B cell (primary cell): ENCODE results near the gene MYO1H. TPM values are rescaled to one million over a fixed set of nuclear protein-coding genes. Genes with fewer than 3 reads are reported as not detected.

Experiments
- ATAC-seq: fragments of 200-7000 bp; cut with Tn5 transposase; one replicate; pipeline ENCODE4 v1.10.0; 2021; ENCODE audit warnings: low read depth, mild to moderate bottlenecking, moderate number of reproducible peaks, moderate library complexity
- CTCF ChIA-PET: fragments of 350-600 bp; sonication (Branson Sonifier 250); formaldehyde crosslinking; loops from one replicate; lab custom pipeline; 2021; ENCODE audit warnings: antibody characterized with exemption, inconsistent platforms; lab: Charles Lee
- POLR2A ChIA-PET: fragments of 350-600 bp; sonication (Branson Sonifier 250); formaldehyde crosslinking; loops from one replicate; lab custom pipeline; 2021; ENCODE audit warnings: antibody characterized with exemption; lab: Charles Lee
- DNase-seq: peaks from one replicate; pipeline ENCODE4 v3.0.0; 2013
- H2AFZ ChIP-seq: 2 replicates; pipeline ENCODE4 v1.6.1; 2012; ENCODE audit warnings: mild to moderate bottlenecking, low read depth, low read length; ENCODE audit not compliant: insufficient read depth, poor library complexity, severe bottlenecking
- H3K27ac ChIP-seq, 2 donors: 1 replicate in 1 of 2; 2 replicates in 1 of 2; pipeline ENCODE4 v1.5.1; 2012 to 2013; ENCODE audit warnings: low read length in 2 of 2, mild to moderate bottlenecking in 2 of 2, moderate library complexity in 1 of 2
- H3K27me3 ChIP-seq, 4 experiments: fragments of 200-600 bp in 1 of 4; sonication (generic) in 1 of 4; replicated peaks in 1 of 4; 1 replicate in 2 of 4; 2 replicates in 2 of 4; pipeline versions ENCODE4 v1.6.1 to v1.7.0; 2013 to 2016; ENCODE audit warnings: low read length in 3 of 4, mild to moderate bottlenecking in 2 of 4, mixed read lengths in 1 of 4, moderate library complexity in 1 of 4; ENCODE audit not compliant: insufficient read depth in 4 of 4, control insufficient read depth in 3 of 4; ENCODE audit errors: control extremely low read depth in 1 of 4
- H3K36me3 ChIP-seq, 2 experiments: replicated peaks in 1 of 2; 1 replicate in 1 of 2; 2 replicates in 1 of 2; pipeline versions ENCODE4 v1.6.1 to v1.7.1; 2013; ENCODE audit warnings: low read length in 1 of 2; ENCODE audit not compliant: insufficient read depth in 2 of 2, control insufficient read depth in 1 of 2; ENCODE audit errors: control extremely low read depth in 1 of 2, extremely low read depth in 1 of 2
- H3K4me1 ChIP-seq, 2 donors: fragments of 200-600 bp in 1 of 2; sonication (generic) in 1 of 2; 1 replicate in 1 of 2; 2 replicates in 1 of 2; pipeline versions ENCODE4 v1.5.1 to v1.6.1; 2013 to 2017; ENCODE audit warnings: low read length in 2 of 2; ENCODE audit not compliant: control insufficient read depth in 2 of 2, insufficient read depth in 2 of 2
- H3K4me2 ChIP-seq: replicated peaks from 2 replicates; pipeline ENCODE3; 2012; ENCODE audit warnings: mild to moderate bottlenecking, low read depth, low read length; ENCODE audit not compliant: poor library complexity, severe bottlenecking
- H3K4me3 ChIP-seq, 5 experiments: fragments of 200-600 bp in 1 of 5; sonication (generic) in 1 of 5; 1 replicate in 3 of 5; 2 replicates in 2 of 5; pipeline versions ENCODE4 v1.5.1 to v1.7.0; 2011 to 2016; ENCODE audit warnings: low read length in 4 of 5, mild to moderate bottlenecking in 4 of 5, low read depth in 2 of 5, control low read depth in 1 of 5, moderate library complexity in 1 of 5; ENCODE audit not compliant: insufficient read depth in 1 of 5; ENCODE audit errors: control extremely low read depth in 1 of 5, extremely low read depth in 1 of 5
- H3K79me2 ChIP-seq: fragments of 200-600 bp; sonication (generic); one replicate; pipeline ENCODE4 v1.6.0; 2016; ENCODE audit warnings: low read length; ENCODE audit not compliant: control insufficient read depth, insufficient read depth
- H3K9ac ChIP-seq: fragments of 200-600 bp; sonication (generic); 2 replicates; pipeline ENCODE4 v1.6.1; 2017; ENCODE audit warnings: mild to moderate bottlenecking, low read length, moderate library complexity
- H3K9me3 ChIP-seq, 3 donors: one replicate each; pipeline versions ENCODE4 v1.6.1 to v1.7.1; 2013; ENCODE audit warnings: low read length in 2 of 3; ENCODE audit not compliant: control insufficient read depth in 2 of 3, insufficient read depth in 1 of 3; ENCODE audit errors: control extremely low read depth in 1 of 3
- H4K20me1 ChIP-seq: 2 replicates; pipeline ENCODE4 v1.6.0; 2012; ENCODE audit warnings: mild to moderate bottlenecking, low read length; ENCODE audit not compliant: insufficient read depth, control insufficient read depth, poor library complexity, severe bottlenecking
- H3K27ac Mint-ChIP-seq: one replicate; pipeline ENCODE4 v1.8.0; 2021; ENCODE audit warnings: mixed read lengths
- H3K27me3 Mint-ChIP-seq: one replicate; pipeline ENCODE4 v1.8.0; 2021; ENCODE audit warnings: mixed read lengths
- H3K4me1 Mint-ChIP-seq: one replicate; pipeline ENCODE4 v1.8.0; 2021; ENCODE audit warnings: mixed read lengths
- H3K4me3 Mint-ChIP-seq: one replicate; pipeline ENCODE4 v1.8.0; 2021; ENCODE audit warnings: mixed read lengths
- H3K9me3 Mint-ChIP-seq: one replicate; pipeline ENCODE4 v1.8.0; 2022; ENCODE audit warnings: mixed read lengths; ENCODE audit not compliant: insufficient read depth
- CTCF ChIP-seq: fragments of 200-600 bp; IDR thresholded peaks from one replicate; pipeline ENCODE4 v1.8.0; 2022; ENCODE audit warnings: antibody characterized with exemption, mild to moderate bottlenecking
- EZH2 ChIP-seq: IDR thresholded peaks from 2 replicates; pipeline ENCODE4 v1.6.1; 2012; ENCODE audit warnings: borderline replicate concordance, low read depth, mild to moderate bottlenecking, moderate library complexity, low read length; ENCODE audit not compliant: insufficient read depth, poor library complexity, severe bottlenecking
- WGBS: methylation state at CpG from one replicate; pipeline ENCODE4 v1.1.5; 2013; ENCODE audit warnings: missing lambda C conversion rate; ENCODE audit not compliant: insufficient coverage; 5-methylcytosine and 5-hydroxymethylcytosine counted together
- intact Hi-C: fragments of 100-400 bp; cut with micrococcal nuclease; formaldehyde crosslinking; loops from one replicate; pipeline ENCODE4 v1.10.0; 2022
- polyA plus RNA-seq: library from polyadenylated mRNA; depleted of rRNA; stranded (reverse); fragments of >200 nt; gene quantifications from 2 replicates; pipeline ENCODE4 v1.2.3, GENCODE V29; 2012
- total RNA-seq, 2 donors: library from RNA; stranded (reverse); fragments of 120-200 nt in 1 of 2; gene quantifications; 1 replicate in 1 of 2; 2 replicates in 1 of 2; pipeline versions ENCODE4 v1.2.3 to v1.2.4, GENCODE V29; 2013 to 2022

MYO1H gene
- total and polyA plus RNA-seq, 2 donors (not counting 1 experiment from before 2014, with no cell fraction given), result not detected

GRCh38 chr12:109369831-109370230 lies 22.1 kb downstream of the MYO1H start:
- Histone ChIP-seq H3K27me3 (peaks cover 0 to 5% (median 0%) of the 10 kb centered on the region in 4 experiments), H3K9me3 (no peaks in the 10 kb centered on the region), H3K4me1 (no peaks in the 10 kb centered on the region), H3K36me3 (no peaks in the 10 kb centered on the region), H3K79me2 (no peaks in the 10 kb centered on the region), H4K20me1 (no peaks in the 10 kb centered on the region), H3K4me3 (no peak overlapping the region), H3K9ac (no peak overlapping the region), H3K27ac (no peak overlapping the region), H2AFZ (no peak overlapping the region), H3K4me2 (no peak overlapping the region)
- CTCF ChIA-PET, result no interaction called here
- DNase-seq (no peak), ATAC-seq (no peak)
- no CpG with 5 or more reads among the region's 5 CpGs for WGBS
- TF ChIP-seq EZH2, result no peak
- no peak for TF ChIP-seq CTCF
- POLR2A ChIA-PET, result no interaction called here
- no peaks in the 10 kb centered on the region for H3K4me1 Mint-ChIP-seq
- H3K27me3 Mint-ChIP-seq, result peaks cover 35% of the 10 kb centered on the region
- no peak overlapping the region for H3K27ac Mint-ChIP-seq
- intact Hi-C loops, result no loop called here
- H3K9me3 Mint-ChIP-seq, result no peaks in the 10 kb centered on the region
- H3K4me3 Mint-ChIP-seq, result no peak overlapping the region

- peaks cover 37% of the 10 kb centered on the region for H3K27me3 Mint-ChIP-seq
- H3K9me3 Mint-ChIP-seq, result no peaks in the 10 kb centered on the region
- Histone ChIP-seq H3K9ac (no peak overlapping the region), H3K9me3 (no peaks in the 10 kb centered on the region), H3K4me2 (no peak overlapping the region), H3K27me3 (peaks cover 0 to 18% (median 4%) of the 10 kb centered on the region in 4 experiments), H3K4me1 (no peaks in the 10 kb centered on the region), H4K20me1 (no peaks in the 10 kb centered on the region), H3K27ac (no peak overlapping the region), H3K4me3 (no peak overlapping the region), H3K79me2 (no peaks in the 10 kb centered on the region), H2AFZ (no peak overlapping the region), H3K36me3 (no peaks in the 10 kb centered on the region)
- WGBS, result no CpG with 5 or more reads among the region's 2 CpGs
- no peak for TF ChIP-seq CTCF
- no peak for TF ChIP-seq EZH2
- DNase-seq (no peak), ATAC-seq (no peak)
- no peaks in the 10 kb centered on the region for H3K4me1 Mint-ChIP-seq
- intact Hi-C loops, result no loop called here
- ChIA-PET CTCF (interaction anchor here (0.6 to 1.3 kb wide), 2 partner anchors 8 to 17 kb away, joined by 3 read pairs; no protein-coding TSS in a partner anchor), POLR2A (no interaction called here)
- H3K4me3 Mint-ChIP-seq, result no peak overlapping the region
- no peak overlapping the region for H3K27ac Mint-ChIP-seq
Measured at GRCh38 chr12:109377139-109377685, 29.5 kb downstream of the MYO1H start.
